ENCODE results near the gene FBXO10.

Gene FBXO10

GRCh38 chr9:37575921-37576721 lies at the start of gene FBXO10:
TSS of gene FBXO10 (minus strand) at chr9:37576380. CDS start at chr9:37541768, 34,612 bp downstream.
- no peak for TF ChIP-seq CTCF (IDR thresholded peaks at IDR 0.05; ENCODE audit: low read depth, low read length)
- peak within 1 kb of the TSS; percentile 82 for H3K4me3 ChIP-seq (ENCODE audit: low read depth, low read length)

- TF ChIP-seq CTCF (IDR thresholded peaks at IDR 0.05; ENCODE audit: low read depth, low read length): no peak
Observed at GRCh38 chr9:37625758-37626147, 49.6 kb upstream of the FBXO10 start.

GRCh38 chr9:37625036-37625757 lies 49.0 kb upstream of the FBXO10 start:
- TF ChIP-seq CTCF (IDR thresholded peaks at IDR 0.05; ENCODE audit: low read depth, low read length): no peak
- no peak overlapping the region for H3K4me3 ChIP-seq (ENCODE audit: low read depth, low read length)

More at GRCh38 chr9:37625758-37626147, 49.6 kb upstream of the FBXO10 start:
- no peak overlapping the region for H3K4me3 ChIP-seq (ENCODE audit: low read depth, low read length)

GRCh38 chr9:37624073-37624472 lies 47.9 kb upstream of the FBXO10 start:
- H3K4me3 ChIP-seq (ENCODE audit: low read depth, low read length): no peak overlapping the region
- TF ChIP-seq CTCF (IDR thresholded peaks at IDR 0.05; ENCODE audit: low read depth, low read length): no peak

GRCh38 chr9:37623267-37623666 lies 47.1 kb upstream of the FBXO10 start:
- no peak for TF ChIP-seq CTCF (IDR thresholded peaks at IDR 0.05; ENCODE audit: low read depth, low read length)
- no peak overlapping the region for H3K4me3 ChIP-seq (ENCODE audit: low read depth, low read length)

- TF ChIP-seq CTCF (IDR thresholded peaks at IDR 0.05; ENCODE audit: low read depth, low read length): no peak
- no peak overlapping the region for H3K4me3 ChIP-seq (ENCODE audit: low read depth, low read length)
Observed at GRCh38 chr9:37622462-37622861, 46.3 kb upstream of the FBXO10 start.

All from WI38 (cell line).